Neural progenitor cell (in vitro differentiated cells): Measurements from ENCODE around the gene PRR32. TPM values are rescaled to one million over a fixed set of nuclear protein-coding genes. Genes with fewer than 3 reads are reported as not detected.

Source experiments
- DNase-seq: peaks from one replicate; pipeline ENCODE4 v3.0.0-alpha.2; 2016; ENCODE audit warnings: low spot score
- H2AFZ ChIP-seq: fragments of 200-600 bp; sonication (generic); replicated peaks from 2 replicates; pipeline ENCODE4 v1.6.1; 2016; ENCODE audit warnings: antibody characterized with exemption
- H3F3A ChIP-seq: fragments of 200-600 bp; sonication (generic); 2 replicates; pipeline ENCODE4 v1.6.1; 2016; ENCODE audit warnings: antibody characterized with exemption, low read depth
- H3K27ac ChIP-seq: fragments of 200-600 bp; sonication (generic); 2 replicates; pipeline ENCODE4 v1.5.1; 2016; ENCODE audit warnings: mild to moderate bottlenecking
- H3K27me3 ChIP-seq: fragments of 200-600 bp; sonication (generic); 2 replicates; pipeline ENCODE4 v1.6.1; 2016; ENCODE audit warnings: mild to moderate bottlenecking, moderate library complexity
- H3K36me3 ChIP-seq: fragments of 200-600 bp; sonication (generic); 2 replicates; pipeline ENCODE4 v1.5.1; 2016
- H3K4me1 ChIP-seq: fragments of 200-600 bp; sonication (generic); 2 replicates; pipeline ENCODE4 v1.6.1; 2016; ENCODE audit warnings: mixed run types
- H3K4me2 ChIP-seq: fragments of 200-600 bp; sonication (generic); 2 replicates; pipeline ENCODE4 v1.6.1; 2016
- H3K4me3 ChIP-seq: fragments of 200-600 bp; sonication (generic); 2 replicates; pipeline ENCODE4 v1.5.1; 2016
- H3K79me2 ChIP-seq: fragments of 200-600 bp; sonication (generic); 2 replicates; pipeline ENCODE4 v1.6.1; 2016; ENCODE audit warnings: low read depth
- H3K9ac ChIP-seq: fragments of 200-600 bp; sonication (generic); 2 replicates; pipeline ENCODE4 v1.6.1; 2016
- H3K9me3 ChIP-seq: fragments of 200-600 bp; sonication (generic); 2 replicates; pipeline ENCODE4 v1.5.1; 2016; ENCODE audit warnings: low read depth
- H4K20me1 ChIP-seq: fragments of 200-600 bp; sonication (generic); 2 replicates; pipeline ENCODE4 v1.6.1; 2016; ENCODE audit warnings: low read depth
- H3K27ac Mint-ChIP-seq: 3 replicates; pipeline ENCODE4 v1.8.0; 2021; ENCODE audit warnings: mixed read lengths
- H3K27me3 Mint-ChIP-seq: 2 replicates; pipeline ENCODE4 v1.8.0; 2022; ENCODE audit warnings: low read depth, mild to moderate bottlenecking, inconsistent platforms, moderate library complexity, mixed read lengths; ENCODE audit not compliant: insufficient read depth
- H3K36me3 Mint-ChIP-seq: 3 replicates; pipeline ENCODE4 v1.8.0; 2021; ENCODE audit warnings: mixed read lengths
- H3K4me1 Mint-ChIP-seq: 3 replicates; pipeline ENCODE4 v1.8.0; 2021; ENCODE audit warnings: mixed read lengths
- H3K4me3 Mint-ChIP-seq: 3 replicates; pipeline ENCODE4 v1.8.0; 2021; ENCODE audit warnings: mild to moderate bottlenecking, moderate library complexity, mixed read lengths
- H3K9me3 Mint-ChIP-seq: 3 replicates; pipeline ENCODE4 v1.8.0; 2020; ENCODE audit warnings: mixed read lengths
- EZH2 ChIP-seq: fragments of 200-600 bp; sonication (generic); IDR thresholded peaks from 2 replicates; pipeline ENCODE4 v1.6.1; 2017; ENCODE audit warnings: antibody characterized with exemption, mild to moderate bottlenecking, moderate library complexity
- EZH2phosphoT487 ChIP-seq: fragments of 200-600 bp; sonication (generic); IDR thresholded peaks from 2 replicates; pipeline ENCODE4 v1.6.1; 2017; ENCODE audit warnings: antibody characterized with exemption
- total RNA-seq: library from RNA; depleted of rRNA; stranded (reverse); fragments of >200 nt; gene quantifications from 2 replicates; pipeline ENCODE4 v1.2.3, GENCODE V29; 2015; ENCODE audit warnings: low replicate concordance
- TF ChIP-seq, protein P1 (sequence below): fragments of 200-600 bp; sonication (generic); IDR thresholded peaks from 2 replicates; pipeline ENCODE4 v1.5.1; 2017; ENCODE audit warnings: antibody characterized with exemption, mild to moderate bottlenecking

Gene PRR32, protein sequence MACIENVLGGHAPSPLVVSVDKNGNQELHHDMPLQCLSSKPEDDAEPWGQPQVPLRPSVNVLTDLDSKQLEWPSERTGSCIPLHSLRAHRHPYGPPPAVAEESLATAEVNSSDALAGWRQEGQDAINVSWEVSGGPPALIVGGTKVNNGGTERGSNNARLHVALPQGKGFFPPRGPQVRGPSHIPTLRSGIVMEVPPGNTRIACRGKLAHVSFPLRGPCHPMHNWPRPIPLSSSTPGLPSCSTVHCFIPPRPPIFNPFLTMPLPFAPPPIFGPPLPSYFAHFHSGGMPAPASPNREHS
- not detected in 2 replicates for total RNA-seq

DNA sequence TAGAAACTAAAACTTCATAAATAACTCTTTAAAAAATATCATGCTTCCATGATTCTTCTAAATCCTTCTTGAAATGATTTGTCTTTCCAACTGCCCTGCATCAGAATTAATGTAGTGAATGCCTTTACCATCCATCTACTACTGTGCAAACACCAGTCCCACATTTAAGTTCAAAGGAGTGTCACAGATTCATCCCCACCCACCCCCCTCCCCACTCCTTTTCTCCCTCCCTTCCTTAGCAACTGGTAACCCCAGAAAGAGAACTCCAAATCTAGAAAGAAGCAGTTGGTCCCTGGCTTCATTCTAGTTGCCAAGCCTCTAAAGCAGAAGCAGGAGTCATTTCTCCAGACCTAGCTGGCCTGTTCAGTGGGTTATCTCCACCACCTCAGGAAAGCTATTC lies at the start of gene PRR32:
Gene PRR32 (plus strand): TSS at position 301 of the 400 bp plus-strand sequence. CDS start 115 bp downstream, outside the sequence.
- H3K9me3 ChIP-seq = no peaks in the 10 kb centered on the region
- no peaks in the 10 kb centered on the region for H4K20me1 ChIP-seq
- no peak within 1 kb of the TSS for H3K4me2 ChIP-seq
- Mint-ChIP-seq H3K27ac (peak within 1 kb of the TSS; percentile 15), H3K36me3 (no peaks in the 10 kb centered on the region), H3K4me1 (peaks cover 2% of the 10 kb centered on the region), H3K4me3 (no peak within 1 kb of the TSS), H3K9me3 (no peaks in the 10 kb centered on the region), H3K27me3 (no peaks in the 10 kb centered on the region)
- no peaks in the 10 kb centered on the region for H3K79me2 ChIP-seq
- no peak within 1 kb of the TSS for H3K4me3 ChIP-seq
- H3K27me3 ChIP-seq = no peaks in the 10 kb centered on the region
- TF ChIP-seq EZH2phosphoT487 = no peak
- no peak for TF ChIP-seq EZH2
- TF ChIP-seq, protein P1, sequence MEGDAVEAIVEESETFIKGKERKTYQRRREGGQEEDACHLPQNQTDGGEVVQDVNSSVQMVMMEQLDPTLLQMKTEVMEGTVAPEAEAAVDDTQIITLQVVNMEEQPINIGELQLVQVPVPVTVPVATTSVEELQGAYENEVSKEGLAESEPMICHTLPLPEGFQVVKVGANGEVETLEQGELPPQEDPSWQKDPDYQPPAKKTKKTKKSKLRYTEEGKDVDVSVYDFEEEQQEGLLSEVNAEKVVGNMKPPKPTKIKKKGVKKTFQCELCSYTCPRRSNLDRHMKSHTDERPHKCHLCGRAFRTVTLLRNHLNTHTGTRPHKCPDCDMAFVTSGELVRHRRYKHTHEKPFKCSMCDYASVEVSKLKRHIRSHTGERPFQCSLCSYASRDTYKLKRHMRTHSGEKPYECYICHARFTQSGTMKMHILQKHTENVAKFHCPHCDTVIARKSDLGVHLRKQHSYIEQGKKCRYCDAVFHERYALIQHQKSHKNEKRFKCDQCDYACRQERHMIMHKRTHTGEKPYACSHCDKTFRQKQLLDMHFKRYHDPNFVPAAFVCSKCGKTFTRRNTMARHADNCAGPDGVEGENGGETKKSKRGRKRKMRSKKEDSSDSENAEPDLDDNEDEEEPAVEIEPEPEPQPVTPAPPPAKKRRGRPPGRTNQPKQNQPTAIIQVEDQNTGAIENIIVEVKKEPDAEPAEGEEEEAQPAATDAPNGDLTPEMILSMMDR = no peak
- H2AFZ ChIP-seq = no peak within 1 kb of the TSS
- H3K9ac ChIP-seq = no peak within 1 kb of the TSS
- no peak for DNase-seq
- H3K4me1 ChIP-seq = no peaks in the 10 kb centered on the region
- no peaks in the 10 kb centered on the region for H3K36me3 ChIP-seq
- no peak within 1 kb of the TSS for H3K27ac ChIP-seq
- no peaks in the 10 kb centered on the region for H3F3A ChIP-seq

- no peak overlapping the region for H3K9ac ChIP-seq
- no peak for TF ChIP-seq EZH2phosphoT487
- TF ChIP-seq, protein P1 = peak; percentile 61
- H4K20me1 ChIP-seq = no peaks in the 10 kb centered on the region
- H3K36me3 Mint-ChIP-seq = no peaks in the 10 kb centered on the region
- no peaks in the 10 kb centered on the region for H3K79me2 ChIP-seq
- H3F3A ChIP-seq = no peaks in the 10 kb centered on the region
- no peaks in the 10 kb centered on the region for H3K27me3 Mint-ChIP-seq
- no peak overlapping the region for H3K4me3 Mint-ChIP-seq
- DNase-seq = peak; percentile 42
- no peaks in the 10 kb centered on the region for H3K4me1 Mint-ChIP-seq
- H3K27ac Mint-ChIP-seq = no peak overlapping the region
- no peak overlapping the region for H2AFZ ChIP-seq
- H3K9me3 Mint-ChIP-seq = peaks cover 7% of the 10 kb centered on the region
- peaks cover 8% of the 10 kb centered on the region for H3K9me3 ChIP-seq
- no peak overlapping the region for H3K27ac ChIP-seq
- H3K4me3 ChIP-seq = no peak overlapping the region
- no peaks in the 10 kb centered on the region for H3K27me3 ChIP-seq
- no peaks in the 10 kb centered on the region for H3K36me3 ChIP-seq
- no peak overlapping the region for H3K4me2 ChIP-seq
- H3K4me1 ChIP-seq = no peaks in the 10 kb centered on the region
Observed at GRCh38 chrX:126770179-126770578, 49.4 kb upstream of the PRR32 start.

DNA sequence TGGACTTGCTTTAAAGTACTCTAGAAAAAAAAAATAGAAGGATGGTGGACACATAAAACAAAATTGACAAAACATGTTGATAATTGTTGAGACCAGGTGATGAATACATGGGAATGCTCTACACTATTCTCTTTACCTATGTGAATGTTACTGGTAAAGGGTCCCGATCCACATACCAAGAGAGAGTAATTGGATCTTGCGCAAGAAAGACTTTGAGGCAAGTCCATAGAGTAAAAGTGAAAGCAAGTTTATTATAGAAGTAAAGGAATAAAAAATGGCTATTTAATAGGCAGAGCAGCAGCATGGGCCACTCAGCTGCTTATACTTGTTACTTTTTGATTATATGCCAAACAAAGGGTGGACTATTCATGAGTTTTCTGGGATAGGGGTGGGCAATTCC lies 34.0 kb upstream of the PRR32 start:
- no peak overlapping the region for H3K27ac ChIP-seq
- H2AFZ ChIP-seq = no peak overlapping the region
- Mint-ChIP-seq H3K27ac (no peak overlapping the region), H3K4me1 (no peaks in the 10 kb centered on the region), H3K36me3 (no peaks in the 10 kb centered on the region), H3K9me3 (no peaks in the 10 kb centered on the region), H3K27me3 (peaks cover 5% of the 10 kb centered on the region), H3K4me3 (no peak overlapping the region)
- H3K4me1 ChIP-seq = no peaks in the 10 kb centered on the region
- no peaks in the 10 kb centered on the region for H3F3A ChIP-seq
- no peak for DNase-seq
- TF ChIP-seq EZH2phosphoT487 (no peak), EZH2 (no peak)
- TF ChIP-seq, protein P1 = no peak
- no peaks in the 10 kb centered on the region for H3K79me2 ChIP-seq
- H3K36me3 ChIP-seq = no peaks in the 10 kb centered on the region
- H3K4me2 ChIP-seq = no peak overlapping the region
- peaks cover 3% of the 10 kb centered on the region for H3K9me3 ChIP-seq
- no peak overlapping the region for H3K9ac ChIP-seq
- H3K27me3 ChIP-seq = no peaks in the 10 kb centered on the region
- H4K20me1 ChIP-seq = no peaks in the 10 kb centered on the region
- no peak overlapping the region for H3K4me3 ChIP-seq
